Measurements from ENCODE around the gene CAPZA1.
A peak's percentile ranks its signal among the peaks of the same experiment; 100 is the strongest.

CAPZA1 gene

DNA sequence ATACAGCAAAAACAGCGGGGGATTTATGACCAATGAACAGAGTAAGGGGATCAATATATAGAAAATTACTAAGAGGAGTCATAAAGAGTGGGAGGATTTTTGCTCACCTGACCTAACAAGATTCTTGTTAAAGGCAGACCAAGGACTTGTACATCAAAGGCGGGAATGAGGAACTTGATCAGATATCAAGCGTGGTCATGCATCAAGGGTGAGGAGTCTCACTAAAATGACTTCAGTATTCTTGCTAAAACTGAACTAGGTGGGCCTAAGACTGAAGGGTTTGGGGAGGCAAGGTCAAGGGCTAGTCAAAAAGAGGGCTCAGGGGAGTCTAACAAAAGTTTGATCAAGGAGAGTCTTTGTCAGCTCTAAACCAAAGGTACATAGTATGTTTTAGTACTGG, 56.9 kb downstream of the CAPZA1 start:
- no peak for DNase-seq (ENCODE audit: low read depth in 2 of 2)

DNA sequence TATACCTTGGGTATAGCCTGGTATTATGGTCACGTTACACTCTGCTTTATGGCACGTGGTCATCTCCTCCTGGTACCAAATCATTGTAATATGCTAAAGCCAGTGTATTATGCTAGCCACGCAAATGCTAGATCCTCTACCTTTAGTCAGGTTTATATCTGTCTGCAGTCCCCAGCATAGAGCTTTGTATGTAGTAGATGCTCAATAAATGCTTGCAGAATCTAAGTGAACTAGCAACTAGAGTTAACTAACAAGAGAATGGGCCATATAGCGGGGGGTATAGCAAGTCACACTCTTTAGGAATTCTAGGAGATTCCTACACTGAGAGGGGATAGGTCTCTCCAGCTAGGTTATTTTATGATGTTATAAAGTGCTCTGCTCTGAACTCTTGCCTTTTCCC, 57.9 kb downstream of the CAPZA1 start:
- DNase-seq (ENCODE audit: low read depth in 2 of 2) = no peak

DNA sequence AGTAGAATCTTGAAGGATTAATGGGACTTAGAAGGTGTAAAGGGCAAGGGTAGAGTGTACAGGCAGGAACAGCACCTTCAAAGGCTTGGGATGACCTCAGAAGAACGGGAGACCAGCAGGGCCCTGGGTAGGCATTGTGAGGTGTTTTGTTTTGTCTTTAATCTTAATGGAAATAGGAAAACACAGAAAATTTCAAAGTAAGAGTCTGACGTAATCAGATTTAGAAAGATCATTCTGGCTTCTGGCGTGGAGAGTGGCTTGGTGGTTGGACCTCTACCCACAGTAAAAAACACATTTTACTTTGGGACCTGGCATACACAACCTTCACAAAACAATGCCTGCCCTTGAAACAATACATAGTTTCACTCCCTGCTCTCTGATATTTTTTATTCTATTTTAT, 59.0 kb downstream of the CAPZA1 start:
- no peak for DNase-seq (ENCODE audit: low read depth in 2 of 2)

DNA sequence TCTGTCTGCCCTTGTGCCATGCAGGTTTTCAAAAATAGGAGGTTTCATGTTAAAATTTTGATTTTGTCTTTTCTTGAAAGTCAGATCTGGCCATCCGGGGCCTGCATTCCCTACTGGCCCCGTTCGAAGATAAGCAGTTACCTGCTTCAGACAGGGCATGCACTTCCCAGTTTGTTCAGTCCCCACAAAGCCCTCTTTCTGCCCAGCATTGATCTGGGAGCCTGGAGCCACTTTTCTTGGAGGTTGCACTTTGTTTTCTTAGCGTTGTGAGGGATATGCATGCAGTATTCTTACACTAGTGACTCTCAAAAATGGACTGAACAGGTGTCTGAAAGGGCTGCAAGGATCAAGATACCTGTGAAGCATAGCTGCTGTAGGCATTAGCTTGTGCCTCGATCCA, 66.3 kb downstream of the CAPZA1 start:
- no peak for DNase-seq (ENCODE audit: low read depth in 2 of 2)

DNA sequence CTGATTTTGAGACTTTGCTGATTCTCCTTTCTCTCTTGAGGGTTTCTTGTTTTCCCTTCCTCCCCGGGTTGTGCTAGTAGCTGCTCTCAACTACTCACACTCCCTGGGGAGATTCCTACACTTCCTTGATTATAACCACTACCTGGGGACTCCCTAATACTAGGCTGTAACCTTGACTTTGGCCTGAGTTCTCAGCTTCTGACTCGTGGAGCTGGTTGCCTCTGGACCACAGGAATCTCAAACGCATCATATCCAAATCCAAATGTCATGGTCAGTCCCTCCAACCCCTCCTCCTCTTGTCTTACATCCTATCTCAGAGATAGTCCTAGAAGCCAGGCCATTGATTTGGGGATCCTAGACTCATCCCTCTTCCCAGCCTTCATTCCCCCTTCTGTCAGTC, 66.8 kb downstream of the CAPZA1 start:
- DNase-seq (ENCODE audit: low read depth in 2 of 2) = no peak

DNA sequence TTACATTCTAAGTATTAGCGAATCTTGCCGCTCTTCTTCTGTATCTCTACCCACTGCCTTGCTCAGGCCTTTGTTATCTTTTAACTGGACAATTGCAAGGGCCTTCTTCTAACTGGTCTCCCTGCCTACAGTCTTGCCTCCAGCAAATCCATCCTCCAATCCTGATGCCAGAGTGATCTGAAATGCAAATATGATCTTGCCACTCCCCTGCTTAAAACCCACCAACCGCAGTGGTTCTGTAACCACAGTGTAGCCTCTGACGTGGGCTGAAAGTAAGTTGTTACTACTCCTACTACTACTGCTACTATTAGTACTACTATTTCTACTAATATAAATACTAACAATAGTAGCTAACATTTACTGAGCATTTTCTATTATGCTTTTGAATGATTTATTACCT, 67.2 kb downstream of the CAPZA1 start:
- DNase-seq (ENCODE audit: low read depth in 2 of 2) = no peak

DNA sequence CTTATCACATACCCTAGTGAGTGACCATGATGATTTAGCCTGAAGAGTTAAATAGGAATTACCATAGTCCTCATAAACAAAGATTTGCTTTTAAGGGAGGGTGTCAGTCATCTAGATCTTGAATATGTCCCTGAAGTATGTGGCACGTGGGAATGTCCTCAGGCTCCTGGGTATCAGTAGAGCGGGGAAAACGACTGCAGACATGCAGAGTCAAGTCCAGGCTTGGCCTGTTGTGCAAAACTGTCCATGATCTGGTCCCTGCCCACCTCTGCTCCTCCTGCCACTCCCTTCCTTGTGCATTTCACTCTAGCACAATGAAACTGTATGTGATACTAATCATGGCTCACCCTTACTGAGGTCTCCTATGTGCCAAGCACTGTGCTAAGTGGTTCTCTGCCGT, 67.7 kb downstream of the CAPZA1 start:
- no peak for DNase-seq (ENCODE audit: low read depth in 2 of 2)

DNA sequence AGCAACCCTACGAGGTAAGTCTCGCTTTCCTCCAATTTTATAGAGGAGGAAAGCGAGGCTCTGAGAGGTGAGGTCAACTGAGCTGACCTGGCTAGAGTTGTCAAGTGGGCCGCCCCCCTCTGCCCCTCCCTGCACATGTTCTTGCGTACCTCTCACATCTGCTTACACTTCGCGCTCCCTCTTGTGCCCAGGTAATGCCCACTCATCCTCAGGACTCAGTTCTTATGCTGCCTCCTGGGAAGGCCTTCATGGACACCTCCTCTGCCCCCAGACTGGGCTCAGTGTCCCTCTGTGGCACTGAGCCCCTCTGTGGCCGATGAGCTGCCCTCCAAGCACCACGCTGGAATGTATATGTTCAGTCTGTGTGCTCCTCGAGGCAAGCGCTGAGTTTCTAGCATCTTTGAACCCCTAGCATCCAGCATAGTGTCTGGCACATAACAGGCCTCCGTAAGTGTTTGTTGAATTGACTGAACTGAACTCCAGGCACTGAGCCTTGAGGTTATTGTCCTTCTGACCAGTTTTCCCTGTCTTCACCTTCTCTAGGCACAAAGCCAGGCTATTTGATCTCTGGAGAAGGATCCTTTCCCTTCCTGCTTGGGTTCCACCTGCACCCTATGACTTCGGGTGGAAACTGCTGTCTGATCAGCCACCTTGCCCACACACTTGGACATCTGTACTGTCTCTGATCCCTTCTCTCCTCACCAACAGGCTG, 68.3 kb downstream of the CAPZA1 start:
- DNase-seq (ENCODE audit: low read depth in 2 of 2) = no peak

DNA sequence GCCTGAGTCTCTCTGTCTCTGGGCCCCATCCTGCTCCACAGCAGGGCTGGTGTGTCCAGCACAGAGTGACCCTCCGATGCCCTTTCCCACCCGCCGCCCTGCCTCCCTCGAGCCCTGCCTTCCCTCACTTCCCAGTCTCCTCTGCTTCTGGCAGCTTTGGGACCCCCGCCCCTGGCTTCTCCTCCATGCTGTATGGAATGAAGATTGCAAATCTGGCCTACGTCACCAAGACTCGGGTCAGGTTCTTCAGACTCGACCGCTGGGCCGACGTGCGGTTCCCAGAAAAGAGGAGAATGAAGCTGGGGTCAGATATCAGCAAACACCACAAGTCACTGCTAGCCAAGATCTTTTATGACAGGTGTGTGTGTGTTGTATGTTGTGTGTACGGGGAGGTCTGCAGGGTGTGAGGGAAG, 69.2 kb downstream of the CAPZA1 start:
- no peak for DNase-seq (ENCODE audit: low read depth in 2 of 2)

DNA sequence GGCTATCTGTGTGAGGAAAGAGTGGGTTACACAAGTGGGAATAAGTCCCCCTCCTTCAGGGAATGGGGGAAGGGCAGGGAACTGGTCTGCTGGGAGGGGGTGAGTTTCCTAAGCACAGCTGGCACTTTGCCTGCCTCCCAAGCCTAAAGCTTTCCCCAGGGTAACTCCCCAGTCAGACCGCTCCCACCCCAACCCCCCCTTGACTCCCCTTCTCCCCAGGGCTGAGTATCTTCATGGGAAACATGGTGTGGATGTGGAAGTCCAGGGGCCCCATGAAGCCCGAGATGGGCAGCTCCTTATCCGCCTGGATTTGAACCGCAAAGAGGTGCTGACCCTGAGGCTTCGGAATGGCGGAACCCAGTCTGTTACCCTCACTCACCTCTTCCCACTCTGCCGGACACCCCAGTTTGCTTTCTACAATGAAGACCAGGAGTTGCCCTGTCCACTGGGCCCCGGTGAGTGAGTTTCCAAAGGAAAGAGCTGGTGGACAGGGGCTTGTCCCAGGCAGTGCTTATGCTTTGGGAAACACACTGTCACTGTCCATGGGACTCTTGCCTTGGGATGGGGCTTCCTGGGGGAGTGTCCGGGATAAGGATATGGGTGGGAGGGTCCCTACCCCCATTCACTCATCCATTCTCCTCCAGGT, 69.7 kb downstream of the CAPZA1 start:
- no peak for DNase-seq (ENCODE audit: low read depth in 2 of 2)

DNA sequence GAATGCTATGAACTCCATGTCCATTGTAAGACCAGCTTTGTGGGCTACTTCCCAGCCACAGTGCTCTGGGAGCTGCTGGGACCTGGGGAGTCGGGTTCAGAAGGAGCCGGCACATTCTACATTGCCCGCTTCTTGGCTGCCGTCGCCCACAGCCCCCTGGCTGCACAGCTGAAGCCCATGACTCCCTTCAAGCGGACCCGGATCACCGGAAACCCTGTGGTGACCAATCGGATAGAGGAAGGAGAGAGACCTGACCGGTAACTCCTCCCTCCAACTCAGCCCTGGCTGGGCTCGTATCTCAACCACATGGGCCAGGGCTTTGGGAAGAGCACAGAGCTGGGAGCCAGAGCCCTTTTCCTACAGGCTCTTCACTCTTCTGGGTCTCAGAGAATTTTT, 70.2 kb downstream of the CAPZA1 start:
- no peak for DNase-seq (ENCODE audit: low read depth in 2 of 2)

DNA sequence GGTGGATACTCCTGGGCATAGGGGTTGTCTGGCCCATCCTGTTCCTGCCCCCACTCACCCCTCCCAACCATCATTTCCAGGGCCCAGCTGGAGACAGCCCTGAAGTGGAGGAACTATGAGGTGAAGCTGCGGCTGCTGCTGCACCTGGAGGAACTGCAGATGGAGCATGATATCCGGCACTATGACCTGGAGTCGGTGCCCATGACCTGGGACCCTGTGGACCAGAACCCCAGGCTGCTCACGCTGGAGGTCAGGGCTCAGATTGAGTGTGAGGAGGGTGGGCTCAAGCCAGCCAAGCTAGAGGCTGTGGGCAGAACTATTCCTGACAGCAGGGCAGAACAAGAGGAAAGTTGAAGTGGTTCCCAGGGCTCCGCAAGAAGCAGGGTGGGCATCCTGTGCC, 73.0 kb downstream of the CAPZA1 start:
- no peak for DNase-seq (ENCODE audit: low read depth in 2 of 2)

DNA sequence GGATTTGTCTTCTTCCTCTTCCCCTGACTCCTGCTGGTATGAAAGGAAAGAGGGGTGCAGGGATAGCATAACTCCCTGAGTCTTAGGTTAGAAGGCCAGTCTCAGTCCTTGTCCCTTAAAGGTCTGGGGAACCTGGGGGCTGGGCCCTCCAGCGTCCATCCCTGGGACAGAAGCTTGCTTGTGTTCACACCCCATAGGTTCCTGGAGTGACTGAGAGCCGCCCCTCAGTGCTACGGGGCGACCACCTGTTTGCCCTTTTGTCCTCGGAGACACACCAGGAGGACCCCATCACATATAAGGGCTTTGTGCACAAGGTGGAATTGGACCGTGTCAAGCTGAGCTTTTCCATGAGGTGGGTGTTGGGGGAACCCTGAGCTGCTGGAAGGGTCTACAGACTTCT, 74.2 kb downstream of the CAPZA1 start:
- DNase-seq (ENCODE audit: low read depth in 2 of 2) = no peak

DNA sequence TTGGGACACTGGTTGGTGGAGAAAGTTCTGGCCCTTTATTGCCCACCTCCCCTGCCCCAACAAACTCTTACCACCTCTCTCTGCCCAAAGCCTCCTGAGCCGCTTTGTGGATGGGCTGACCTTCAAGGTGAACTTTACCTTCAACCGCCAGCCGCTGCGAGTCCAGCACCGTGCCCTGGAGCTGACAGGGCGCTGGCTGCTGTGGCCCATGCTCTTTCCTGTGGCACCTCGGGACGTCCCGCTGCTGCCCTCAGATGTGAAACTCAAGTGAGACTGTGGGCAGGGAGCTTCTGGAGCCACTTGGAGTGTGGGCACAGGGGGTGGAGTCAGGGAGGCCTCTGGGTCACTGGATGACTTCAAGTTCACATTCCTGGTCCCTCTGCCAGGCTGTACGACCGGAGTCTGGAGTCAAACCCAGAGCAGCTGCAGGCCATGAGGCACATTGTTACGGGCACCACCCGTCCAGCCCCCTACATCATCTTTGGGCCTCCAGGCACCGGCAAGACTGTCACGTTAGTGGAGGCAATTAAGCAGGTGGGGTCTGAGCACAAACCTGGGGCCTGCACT, 74.8 kb downstream of the CAPZA1 start:
- DNase-seq (ENCODE audit: low read depth in 2 of 2) = no peak

DNA sequence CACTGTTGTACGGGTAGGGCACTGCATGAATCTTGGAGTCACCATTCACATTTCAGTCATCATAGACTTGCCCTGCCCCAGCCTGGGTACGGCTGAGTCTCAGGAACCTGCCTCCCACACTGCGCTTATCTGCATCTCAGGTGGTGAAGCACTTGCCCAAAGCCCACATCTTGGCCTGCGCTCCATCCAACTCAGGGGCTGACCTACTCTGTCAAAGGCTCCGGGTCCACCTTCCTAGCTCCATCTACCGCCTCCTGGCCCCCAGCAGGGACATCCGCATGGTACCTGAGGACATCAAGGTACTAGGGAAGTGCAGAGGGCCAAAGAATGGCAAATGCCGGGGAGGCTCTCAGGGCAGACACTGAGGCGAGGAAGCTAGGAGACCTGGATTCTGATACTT, 75.6 kb downstream of the CAPZA1 start:
- no peak for DNase-seq (ENCODE audit: low read depth in 2 of 2)

DNA sequence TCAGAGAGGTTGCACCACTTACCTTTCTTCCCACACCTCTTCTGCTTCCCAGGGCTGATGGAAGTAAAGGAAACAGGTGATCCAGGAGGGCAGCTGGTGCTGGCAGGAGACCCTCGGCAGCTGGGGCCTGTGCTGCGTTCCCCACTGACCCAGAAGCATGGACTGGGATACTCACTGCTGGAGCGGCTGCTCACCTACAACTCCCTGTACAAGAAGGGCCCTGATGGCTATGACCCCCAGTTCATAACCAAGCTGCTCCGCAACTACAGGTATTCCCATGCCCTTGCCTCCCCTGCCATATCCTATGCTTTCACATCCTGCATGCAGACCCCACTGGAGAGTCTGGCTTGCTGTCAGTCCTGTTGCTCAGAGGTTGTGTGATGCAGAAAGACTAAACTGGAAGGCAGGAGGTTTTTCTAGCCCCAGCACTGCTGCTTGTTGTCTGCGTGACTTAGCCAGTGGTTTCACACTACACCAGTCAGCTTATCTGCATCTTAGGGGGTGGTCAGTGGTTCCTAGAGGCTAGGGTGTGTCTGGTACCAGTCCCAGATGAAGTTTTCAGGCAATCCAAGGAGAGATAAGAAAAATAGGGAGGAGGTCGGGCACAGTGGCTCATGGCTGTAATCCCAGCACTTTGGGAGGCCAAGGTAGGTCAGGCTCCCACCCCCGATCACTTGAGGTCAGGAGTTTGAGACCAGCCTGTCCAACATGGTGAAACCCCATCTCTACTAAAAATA, 77.1 kb downstream of the CAPZA1 start:
- no peak for DNase-seq (ENCODE audit: low read depth in 2 of 2)

DNA sequence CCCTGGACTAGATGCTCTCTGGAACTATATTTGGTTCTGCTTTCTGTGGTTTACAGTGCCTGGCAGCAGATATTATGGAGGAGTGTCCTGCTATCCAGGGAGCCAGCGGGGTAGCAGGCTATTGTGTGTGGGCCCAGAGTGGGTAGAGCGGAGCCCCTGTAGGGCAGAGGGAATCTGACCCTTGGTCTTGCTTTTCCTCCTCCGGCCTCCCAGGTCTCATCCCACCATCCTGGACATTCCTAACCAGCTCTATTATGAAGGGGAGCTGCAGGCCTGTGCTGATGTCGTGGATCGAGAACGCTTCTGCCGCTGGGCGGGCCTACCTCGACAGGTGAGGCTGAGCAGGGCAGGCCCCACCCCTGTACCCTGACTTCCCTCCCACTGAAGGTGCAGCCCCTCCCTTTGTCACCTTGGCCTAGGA, 78.2 kb downstream of the CAPZA1 start:
- no peak for DNase-seq (ENCODE audit: low read depth in 2 of 2)

DNA sequence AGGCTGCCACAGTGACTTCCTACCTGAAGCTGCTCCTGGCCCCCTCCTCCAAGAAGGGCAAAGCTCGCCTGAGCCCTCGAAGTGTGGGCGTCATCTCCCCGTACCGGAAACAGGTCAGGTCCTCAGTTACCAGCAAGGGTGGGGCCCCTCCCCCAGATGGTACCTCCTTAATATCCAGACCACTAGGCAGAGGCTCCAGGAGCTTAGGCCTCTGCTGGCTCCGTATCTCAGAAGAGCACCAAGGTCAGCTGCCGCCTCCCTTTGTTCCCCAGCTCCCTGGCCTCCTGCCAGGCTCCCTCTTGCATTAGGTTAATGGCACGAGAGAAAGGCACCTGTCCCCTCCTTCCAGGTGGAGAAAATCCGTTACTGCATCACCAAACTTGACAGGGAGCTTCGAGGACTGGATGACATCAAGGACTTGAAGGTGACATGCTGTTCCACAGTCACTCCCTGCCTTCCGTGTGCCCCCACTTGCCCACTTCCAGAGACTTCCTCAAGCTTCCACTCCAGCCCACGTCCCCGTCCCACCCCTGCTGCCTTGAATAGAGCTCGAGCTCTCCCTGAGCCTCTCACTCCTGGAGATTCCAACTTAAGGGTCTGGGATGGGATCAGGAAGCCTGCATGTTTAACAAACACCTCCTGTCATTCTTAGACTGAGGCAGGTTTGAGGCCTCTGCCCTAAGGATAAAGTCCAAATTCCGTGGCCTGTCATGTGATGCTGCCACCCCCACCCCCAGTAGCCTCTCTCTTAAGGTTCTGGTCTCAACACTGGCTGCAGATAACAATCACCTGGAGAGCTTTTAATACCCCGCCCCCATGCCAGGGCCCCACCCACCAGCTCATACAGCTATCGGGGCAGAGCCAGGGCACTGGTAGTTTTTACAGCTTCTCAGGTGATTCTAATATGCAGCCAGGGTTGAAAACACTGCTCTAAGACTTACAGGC, 79.0 kb downstream of the CAPZA1 start:
- DNase-seq (ENCODE audit: low read depth in 2 of 2) = no peak

DNA sequence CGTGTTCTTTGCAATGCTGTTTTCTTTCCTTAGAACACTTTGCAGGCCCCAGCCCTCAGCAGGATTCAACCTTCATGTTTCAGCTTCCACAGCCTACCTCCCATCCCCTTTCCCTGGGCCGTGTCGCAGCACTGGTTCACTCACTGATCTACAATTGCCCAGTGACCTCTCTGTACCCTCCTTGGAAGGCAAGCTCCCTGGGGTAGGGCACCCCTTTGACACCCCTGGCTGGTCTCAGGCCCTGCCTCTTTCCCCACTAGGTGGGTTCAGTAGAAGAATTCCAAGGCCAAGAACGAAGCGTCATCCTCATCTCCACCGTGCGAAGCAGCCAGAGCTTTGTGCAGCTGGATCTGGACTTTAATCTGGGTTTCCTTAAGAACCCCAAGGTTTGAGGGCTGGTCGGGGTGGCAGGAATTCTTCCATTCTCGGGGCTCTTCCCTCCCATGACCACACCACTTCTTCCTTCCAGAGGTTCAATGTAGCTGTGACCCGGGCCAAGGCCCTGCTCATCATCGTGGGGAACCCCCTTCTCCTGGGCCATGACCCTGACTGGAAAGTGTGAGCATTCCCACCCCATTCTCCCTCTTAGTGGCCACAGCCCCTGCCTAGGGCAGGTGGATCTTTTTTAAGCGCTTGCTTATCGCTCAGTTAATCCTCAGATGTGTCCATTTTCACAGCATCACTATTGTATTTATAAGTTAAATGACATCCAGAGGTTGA, 80.0 kb downstream of the CAPZA1 start:
- DNase-seq (ENCODE audit: low read depth in 2 of 2) = no peak

DNA sequence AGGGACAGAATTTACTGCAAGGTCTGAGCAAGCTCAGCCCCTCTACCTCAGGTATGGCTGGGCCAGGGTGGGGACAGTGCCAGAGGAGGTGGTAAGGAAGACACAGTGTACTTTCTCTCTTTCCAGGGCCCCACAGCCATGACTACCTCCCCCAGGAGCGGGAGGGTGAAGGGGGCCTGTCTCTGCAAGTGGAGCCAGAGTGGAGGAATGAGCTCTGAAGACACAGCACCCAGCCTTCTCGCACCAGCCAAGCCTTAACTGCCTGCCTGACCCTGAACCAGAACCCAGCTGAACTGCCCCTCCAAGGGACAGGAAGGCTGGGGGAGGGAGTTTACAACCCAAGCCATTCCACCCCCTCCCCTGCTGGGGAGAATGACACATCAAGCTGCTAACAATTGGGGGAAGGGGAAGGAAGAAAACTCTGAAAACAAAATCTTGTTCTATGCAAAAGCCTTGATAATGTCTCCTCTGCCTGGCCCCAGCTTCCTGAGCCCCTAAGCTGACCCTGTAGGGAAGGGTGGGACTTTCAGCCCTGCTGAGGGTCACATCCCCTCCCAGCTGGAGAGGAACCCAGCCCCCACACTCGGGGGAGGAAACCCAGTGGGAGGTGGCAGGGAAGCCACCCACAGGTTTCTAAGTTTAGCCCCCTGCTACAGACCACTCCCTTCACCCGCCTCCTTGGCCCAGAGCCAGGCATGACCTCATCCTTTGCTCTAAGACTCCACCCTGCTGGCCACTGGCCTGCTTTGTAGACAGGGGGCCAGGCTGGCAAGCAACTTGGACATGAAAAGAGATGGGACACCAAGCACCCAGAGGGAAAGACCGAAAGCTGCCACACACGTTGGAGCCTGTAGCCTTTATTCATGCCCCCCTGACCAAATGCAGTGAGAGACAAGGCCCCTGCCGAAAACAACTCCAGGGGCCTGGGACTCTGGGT, 80.9 kb downstream of the CAPZA1 start:
- peak; percentile 47 to 48 for DNase-seq (ENCODE audit: low read depth in 2 of 2)
